H1 (cell line): ENCODE data around the gene VWA3B. TPM values are rescaled to one million over a fixed set of nuclear protein-coding genes. Genes with fewer than 3 reads are reported as not detected.

ENCODE experiments used
- CTCF ChIA-PET: fragments of 300-600 bp; sonication (Branson Sonifier 250); formaldehyde crosslinking; loops from one replicate; lab custom pipeline; 2021; ENCODE audit not compliant: partially characterized antibody; lab: Charles Lee
- POLR2A ChIA-PET: fragments of 300-600 bp; sonication (Branson Sonifier 250); formaldehyde crosslinking; loops from one replicate; lab custom pipeline; 2021; ENCODE audit warnings: inconsistent platforms; ENCODE audit not compliant: partially characterized antibody; lab: Charles Lee
- DNase-seq, 2 experiments: peaks; one replicate each; pipeline versions ENCODE4 v3.0.0 to v3.0.0-alpha.2; 2010 to 2022; ENCODE audit warnings: low spot score in 2 of 2, low read depth in 1 of 2, mixed read lengths in 1 of 2
- FAIRE-seq: peaks from 2 replicates; lab custom pipeline; 2011; peaks lifted over from hg19 to GRCh38; lab: Jason Lieb, UNC
- H2AFZ ChIP-seq: 2 replicates; pipeline ENCODE4 v1.8.1; 2012; ENCODE audit warnings: low read length, inconsistent platforms
- H2AK5ac ChIP-seq: 2 replicates; pipeline ENCODE4 v1.6.1; 2013; ENCODE audit warnings: low read depth, low read length
- H2BK120ac ChIP-seq: replicated peaks from 2 replicates; pipeline ENCODE3; 2013; ENCODE audit warnings: low read depth, low read length, inconsistent platforms
- H2BK12ac ChIP-seq: 2 replicates; pipeline ENCODE4 v1.6.1; 2013; ENCODE audit warnings: low read depth, low read length
- H2BK15ac ChIP-seq: 2 replicates; pipeline ENCODE4 v1.6.1; 2013; ENCODE audit warnings: low read length
- H2BK20ac ChIP-seq: 2 replicates; pipeline ENCODE4 v1.6.1; 2013; ENCODE audit warnings: low read length
- H2BK5ac ChIP-seq: 2 replicates; pipeline ENCODE4 v1.6.1; 2013; ENCODE audit warnings: low read depth, low read length
- H3K14ac ChIP-seq: 2 replicates; pipeline ENCODE4 v1.6.1; 2013; ENCODE audit warnings: inconsistent platforms; ENCODE audit not compliant: insufficient read length
- H3K18ac ChIP-seq: 2 replicates; pipeline ENCODE4 v1.6.1; 2013; ENCODE audit warnings: low read length; ENCODE audit errors: extremely low read depth
- H3K23ac ChIP-seq: 2 replicates; pipeline ENCODE4 v1.6.1; 2013; ENCODE audit warnings: inconsistent platforms; ENCODE audit not compliant: insufficient read length
- H3K23me2 ChIP-seq: 2 replicates; pipeline ENCODE4 v1.6.1; 2013; ENCODE audit warnings: low read depth, low read length
- H3K27ac ChIP-seq: 2 replicates; pipeline ENCODE4 v1.6.1; 2011; ENCODE audit warnings: low read depth, low read length, inconsistent platforms
- H3K27me3 ChIP-seq, 4 experiments: replicated peaks in 1 of 4; 1 replicate in 1 of 4; 2 replicates in 3 of 4; pipeline versions ENCODE4 v1.6.1 to v1.8.1; 2011 to 2013; ENCODE audit warnings: low read length in 3 of 4, mild to moderate bottlenecking in 3 of 4, inconsistent platforms in 2 of 4, mixed read lengths in 2 of 4, moderate library complexity in 1 of 4; ENCODE audit not compliant: control insufficient read depth in 3 of 4, insufficient read depth in 3 of 4; ENCODE audit errors: extremely low read depth in 1 of 4
- H3K36me3 ChIP-seq, 4 experiments: 2 replicates each; pipeline versions ENCODE4 v1.6.1 to v1.8.1; 2011 to 2013; ENCODE audit warnings: mild to moderate bottlenecking in 4 of 4, low read length in 3 of 4, moderate library complexity in 2 of 4, control low read depth in 1 of 4, inconsistent platforms in 1 of 4; ENCODE audit not compliant: insufficient read depth in 4 of 4, control insufficient read depth in 2 of 4
- H3K4ac ChIP-seq: replicated peaks from 2 replicates; pipeline ENCODE3; 2013; ENCODE audit warnings: low read length, low read depth, mixed read lengths, inconsistent platforms; ENCODE audit not compliant: insufficient read length
- H3K4me1 ChIP-seq, 4 experiments: replicated peaks in 1 of 4; 1 replicate in 1 of 4; 2 replicates in 3 of 4; pipeline versions ENCODE4 v1.6.1 to v1.8.1; 2011 to 2013; ENCODE audit warnings: low read length in 3 of 4, inconsistent platforms in 2 of 4, mixed read lengths in 1 of 4; ENCODE audit not compliant: insufficient read depth in 4 of 4, control insufficient read depth in 3 of 4
- H3K4me2 ChIP-seq, 2 experiments: 2 replicates each; pipeline versions ENCODE4 v1.6.1 to v1.8.1; 2011 to 2013; ENCODE audit warnings: low read depth in 2 of 2, low read length in 2 of 2, control low read depth in 1 of 2, inconsistent platforms in 1 of 2, mild to moderate bottlenecking in 1 of 2; ENCODE audit not compliant: insufficient read depth in 1 of 2
- H3K4me3 ChIP-seq, 4 experiments: fragments of 200-600, 300-600 bp in 1 of 4; sonication (generic), shearing (Covaris generic), sonication (Bioruptor Twin) in 1 of 4; 2 replicates each; pipeline versions ENCODE4 v1.5.1 to v1.8.1; 2011 to 2016; ENCODE audit warnings: low read length in 4 of 4, low read depth in 3 of 4, control low read depth in 2 of 4, inconsistent platforms in 2 of 4, mild to moderate bottlenecking in 2 of 4, mixed read lengths in 1 of 4, moderate library complexity in 1 of 4; ENCODE audit not compliant: insufficient read depth in 2 of 4; ENCODE audit errors: extremely low read depth in 1 of 4
- H3K56ac ChIP-seq: replicated peaks from 2 replicates; pipeline ENCODE3; 2013; ENCODE audit warnings: low read depth, mild to moderate bottlenecking, mixed read lengths, low read length, inconsistent platforms; ENCODE audit not compliant: insufficient read length
- H3K79me1 ChIP-seq: 2 replicates; pipeline ENCODE4 v1.6.1; 2013; ENCODE audit warnings: low read depth, low read length, control low read depth
- H3K79me2 ChIP-seq, 2 experiments: 2 replicates each; pipeline versions ENCODE4 v1.6.1 to v1.8.1; 2012 to 2013; ENCODE audit warnings: low read length in 2 of 2, mild to moderate bottlenecking in 2 of 2, inconsistent platforms in 1 of 2; ENCODE audit not compliant: insufficient read depth in 2 of 2, control insufficient read depth in 1 of 2
- H3K9ac ChIP-seq, 4 experiments: replicated peaks in 1 of 4; 1 replicate in 1 of 4; 2 replicates in 3 of 4; pipeline versions ENCODE4 v1.6.1 to v1.8.1; 2011 to 2013; ENCODE audit warnings: low read depth in 3 of 4, low read length in 3 of 4, control low read depth in 2 of 4, mild to moderate bottlenecking in 2 of 4, moderate library complexity in 2 of 4, inconsistent platforms in 1 of 4; ENCODE audit errors: extremely low read depth in 1 of 4
- H3K9me3 ChIP-seq, 2 experiments: 2 replicates each; pipeline versions ENCODE4 v1.6.1 to v1.8.1; 2012 to 2013; ENCODE audit warnings: mild to moderate bottlenecking in 2 of 2, moderate library complexity in 2 of 2, control low read depth in 1 of 2, inconsistent platforms in 1 of 2, low read depth in 1 of 2, low read length in 1 of 2, mixed read lengths in 1 of 2; ENCODE audit not compliant: insufficient read depth in 2 of 2
- H4K20me1 ChIP-seq, 2 experiments: replicated peaks in 1 of 2; 2 replicates each; pipeline versions ENCODE3 to v1.8.1; 2011 to 2013; ENCODE audit warnings: inconsistent platforms in 2 of 2, low read length in 2 of 2, mild to moderate bottlenecking in 1 of 2; ENCODE audit not compliant: insufficient read depth in 2 of 2, control insufficient read depth in 1 of 2
- H4K5ac ChIP-seq: 2 replicates; pipeline ENCODE4 v1.6.1; 2013; ENCODE audit warnings: low read length, low read depth, mixed read lengths, inconsistent platforms; ENCODE audit not compliant: insufficient read length
- H4K8ac ChIP-seq: 2 replicates; pipeline ENCODE4 v1.8.0; 2013; ENCODE audit warnings: mild to moderate bottlenecking, moderate library complexity, low read length, inconsistent platforms; ENCODE audit not compliant: insufficient read depth; ENCODE audit errors: extremely low read depth
- H4K91ac ChIP-seq: replicated peaks from 2 replicates; pipeline ENCODE3; 2013; ENCODE audit warnings: low read length, mixed read lengths, inconsistent platforms; ENCODE audit not compliant: insufficient read length
- CBX8 ChIP-seq: fragments of 300-800, 300-1000 bp; sonication (generic); IDR thresholded peaks from 2 replicates; pipeline ENCODE4 v1.7.1; 2016; ENCODE audit warnings: low read depth, low read length, borderline replicate concordance
- JUN ChIP-seq: IDR thresholded peaks from 2 replicates; pipeline ENCODE4 v1.6.1; 2011; ENCODE audit warnings: low read depth, mild to moderate bottlenecking, improper control_type of control experiment, low read length
- POLR2A ChIP-seq, 2 experiments: IDR thresholded peaks; 1 replicate in 1 of 2; 2 replicates in 1 of 2; pipeline ENCODE4 v1.6.1; 2011; ENCODE audit warnings: low read depth in 2 of 2, low read length in 2 of 2, mild to moderate bottlenecking in 2 of 2; ENCODE audit errors: control extremely low read depth in 1 of 2
- POLR2AphosphoS5 ChIP-seq: IDR thresholded peaks from 2 replicates; pipeline ENCODE4 v1.6.1; 2011; ENCODE audit warnings: low read depth, low read length
- RAD21 ChIP-seq, 2 experiments: IDR thresholded peaks in 1 of 2; conservative IDR thresholded peaks in 1 of 2; 2 replicates each; pipeline ENCODE4 v1.6.1; 2011; ENCODE audit warnings: low read depth in 2 of 2, low read length in 2 of 2, improper control_type of control experiment in 1 of 2, inconsistent platforms in 1 of 2, mild to moderate bottlenecking in 1 of 2, moderate library complexity in 1 of 2
- TCF12 ChIP-seq: IDR thresholded peaks from 2 replicates; pipeline ENCODE4 v1.6.1; 2011; ENCODE audit warnings: low read depth, mild to moderate bottlenecking, low read length
- TEAD4 ChIP-seq: IDR thresholded peaks from 2 replicates; pipeline ENCODE4 v1.6.1; 2012; ENCODE audit warnings: low read depth, low read length, inconsistent platforms, mixed read lengths
- YY1 ChIP-seq: IDR thresholded peaks from 2 replicates; pipeline ENCODE4 v1.6.1; 2011; ENCODE audit warnings: low read depth, mild to moderate bottlenecking, low read length
- WGBS, 2 experiments: shearing (Covaris generic) in 1 of 2; methylation state at CpG; one replicate each; pipeline versions ENCODE4 v1.1.6 to v1.1.7; 2013 to 2015; ENCODE audit warnings: low lambda C conversion rate in 2 of 2, mixed read lengths in 2 of 2, inconsistent platforms in 1 of 2, low coverage in 1 of 2, missing lambda C conversion rate in 1 of 2; ENCODE audit not compliant: insufficient replicate concordance in 2 of 2, insufficient coverage in 1 of 2, insufficient read length in 1 of 2; ENCODE audit errors: extremely low coverage in 1 of 2, missing lambda C conversion rate in 1 of 2; 5-methylcytosine and 5-hydroxymethylcytosine counted together
- polyA plus RNA-seq, 7 experiments: library from polyadenylated mRNA; depleted of rRNA in 3 of 7; stranded (reverse) in 5 of 7; unstranded in 2 of 7; fragments of >200 nt in 5 of 7; fragments of 200-250 nt in 2 of 7; gene quantifications; 1 replicate in 5 of 7; 2 replicates in 1 of 7; 4 replicates in 1 of 7; pipeline versions ENCODE4 v1.2.1 to v1.2.3, GENCODE V29; 2011 to 2013; ENCODE audit warnings: missing spikeins in 2 of 7, mixed read lengths in 2 of 7
- total RNA-seq: library from RNA; stranded (reverse); fragmentation: NEBNext Ultra II Directional; extraction: Animal tissue kit (Norgen Biotek cat#: 25700); gene quantifications from 2 replicates; pipeline ENCODE4 v1.2.1, GENCODE V29; 2021

Gene VWA3B
- total and polyA plus RNA-seq, 2 of the 8 experiments (the other 6 are each of a cell fraction or from before 2014, with no cell fraction given) = not detected

DNA sequence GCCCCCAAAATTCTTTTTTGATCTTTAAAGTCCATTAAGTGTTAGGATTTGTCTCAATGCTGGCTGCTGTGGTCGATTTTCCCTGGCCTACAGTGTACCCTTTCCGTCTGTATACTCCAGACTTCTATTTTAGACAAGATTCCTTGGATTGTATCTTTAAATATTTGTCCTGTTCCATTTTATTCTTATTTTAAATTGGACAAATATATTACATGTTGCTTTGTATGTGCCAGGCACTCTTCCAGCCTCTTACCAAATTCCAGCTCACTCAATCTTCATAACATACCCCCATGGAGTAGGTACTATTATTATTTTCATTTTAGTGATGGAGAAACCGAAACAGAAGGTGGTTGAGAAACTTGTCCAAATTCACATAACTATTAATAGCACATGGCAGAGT, 58.1 kb downstream of the VWA3B start:
- Histone ChIP-seq H3K4me3 (no peak overlapping the region), H4K20me1 (no peaks in the 10 kb centered on the region), H2BK12ac (no peak overlapping the region), H3K79me1 (no peaks in the 10 kb centered on the region), H2AFZ (no peak overlapping the region), H3K4ac (no peak overlapping the region), H3K14ac (no peak overlapping the region), H3K9ac (no peak overlapping the region), H3K36me3 (no peaks in the 10 kb centered on the region), H3K18ac (no peak overlapping the region), H2BK5ac (no peak overlapping the region), H3K4me2 (no peak overlapping the region), H4K5ac (no peak overlapping the region), H2BK20ac (no peak overlapping the region), H3K4me1 (no peaks in the 10 kb centered on the region), H3K27ac (no peak overlapping the region), H3K56ac (no peak overlapping the region), H2BK15ac (no peak overlapping the region), H3K23me2 (0 out of 2 replicates have a peak, but pooled peaks cover 1% of the 10 kb centered on the region), H2BK120ac (no peak overlapping the region), H4K8ac (no peak overlapping the region), H2AK5ac (no peak overlapping the region), H3K23ac (no peak overlapping the region), H3K79me2 (no peaks in the 10 kb centered on the region), H4K91ac (no peak overlapping the region), H3K27me3 (no peaks in the 10 kb centered on the region), H3K9me3 (0 out of 4 replicates have a peak, but pooled peaks cover 0 to 1% of the 10 kb centered on the region in 2 experiments)
- no peak for TF ChIP-seq POLR2A (IDR thresholded peaks at IDR 0.05; ENCODE audit: control extremely low read depth in 1 of 2, low read depth in 2 of 2, low read length in 2 of 2)
- TF ChIP-seq TCF12 = no peak
- TF ChIP-seq CBX8 = no peak
- TF ChIP-seq JUN = no peak
- no peak for TF ChIP-seq YY1
- no peak for TF ChIP-seq POLR2AphosphoS5
- TF ChIP-seq TEAD4 = no peak
- no peak for TF ChIP-seq RAD21 (IDR thresholded peaks at IDR 0.05 in 1 of 2, conservative IDR thresholded peaks at IDR 0.05 in 1 of 2; ENCODE audit: low read depth in 2 of 2, low read length in 2 of 2)
- WGBS, 2 experiments = 78% methylated on average over 3 of the region's 3 CpGs; no CpG with 5 or more reads in 1 of the 2 experiments
- DNase-seq (no peak), FAIRE-seq (no peak)
- CTCF ChIA-PET = no interaction called here
- POLR2A ChIA-PET = no interaction called here
